ENCODE results near the gene NSMF.
A peak's percentile ranks its signal among the peaks of the same experiment; 100 is the strongest.

NSMF gene, protein sequence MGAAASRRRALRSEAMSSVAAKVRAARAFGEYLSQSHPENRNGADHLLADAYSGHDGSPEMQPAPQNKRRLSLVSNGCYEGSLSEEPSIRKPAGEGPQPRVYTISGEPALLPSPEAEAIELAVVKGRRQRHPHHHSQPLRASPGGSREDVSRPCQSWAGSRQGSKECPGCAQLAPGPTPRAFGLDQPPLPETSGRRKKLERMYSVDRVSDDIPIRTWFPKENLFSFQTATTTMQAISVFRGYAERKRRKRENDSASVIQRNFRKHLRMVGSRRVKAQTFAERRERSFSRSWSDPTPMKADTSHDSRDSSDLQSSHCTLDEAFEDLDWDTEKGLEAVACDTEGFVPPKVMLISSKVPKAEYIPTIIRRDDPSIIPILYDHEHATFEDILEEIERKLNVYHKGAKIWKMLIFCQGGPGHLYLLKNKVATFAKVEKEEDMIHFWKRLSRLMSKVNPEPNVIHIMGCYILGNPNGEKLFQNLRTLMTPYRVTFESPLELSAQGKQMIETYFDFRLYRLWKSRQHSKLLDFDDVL

DNA sequence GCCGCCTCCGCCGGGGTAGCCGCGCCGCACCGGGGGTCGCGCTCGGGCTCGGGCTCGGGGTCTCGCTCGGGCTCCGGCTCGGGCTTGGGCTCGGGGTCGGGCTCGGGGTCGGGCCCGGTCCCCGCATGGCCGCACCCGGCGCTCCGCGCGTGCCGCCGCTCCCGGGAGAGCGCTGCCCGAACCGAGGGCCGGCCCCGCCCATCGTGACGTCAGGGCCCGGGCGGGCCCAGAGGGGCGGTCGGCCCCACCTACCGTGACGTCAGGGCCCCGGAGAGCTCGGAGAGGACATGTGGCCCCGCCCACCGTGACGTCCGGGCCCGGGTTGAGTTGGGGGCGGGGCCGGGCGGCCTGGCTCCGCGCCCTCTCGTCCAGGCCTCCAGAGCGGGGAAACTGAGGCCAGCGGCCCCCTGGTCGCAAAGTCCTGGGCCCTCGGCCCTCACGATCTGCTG is at the start of gene NSMF:
Gene NSMF (minus strand): TSS at position 183 of the 449 bp plus-strand sequence. CDS start 232 bp downstream, outside the sequence.
- TF ChIP-seq, protein P1, sequence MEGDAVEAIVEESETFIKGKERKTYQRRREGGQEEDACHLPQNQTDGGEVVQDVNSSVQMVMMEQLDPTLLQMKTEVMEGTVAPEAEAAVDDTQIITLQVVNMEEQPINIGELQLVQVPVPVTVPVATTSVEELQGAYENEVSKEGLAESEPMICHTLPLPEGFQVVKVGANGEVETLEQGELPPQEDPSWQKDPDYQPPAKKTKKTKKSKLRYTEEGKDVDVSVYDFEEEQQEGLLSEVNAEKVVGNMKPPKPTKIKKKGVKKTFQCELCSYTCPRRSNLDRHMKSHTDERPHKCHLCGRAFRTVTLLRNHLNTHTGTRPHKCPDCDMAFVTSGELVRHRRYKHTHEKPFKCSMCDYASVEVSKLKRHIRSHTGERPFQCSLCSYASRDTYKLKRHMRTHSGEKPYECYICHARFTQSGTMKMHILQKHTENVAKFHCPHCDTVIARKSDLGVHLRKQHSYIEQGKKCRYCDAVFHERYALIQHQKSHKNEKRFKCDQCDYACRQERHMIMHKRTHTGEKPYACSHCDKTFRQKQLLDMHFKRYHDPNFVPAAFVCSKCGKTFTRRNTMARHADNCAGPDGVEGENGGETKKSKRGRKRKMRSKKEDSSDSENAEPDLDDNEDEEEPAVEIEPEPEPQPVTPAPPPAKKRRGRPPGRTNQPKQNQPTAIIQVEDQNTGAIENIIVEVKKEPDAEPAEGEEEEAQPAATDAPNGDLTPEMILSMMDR (IDR thresholded peaks at IDR 0.05; ENCODE audit: borderline replicate concordance, insufficient read depth, low read depth, low read length) = no peak
- H3K4me3 ChIP-seq (ENCODE audit: low read depth, low read length) = peak within 1 kb of the TSS; percentile 80

DNA sequence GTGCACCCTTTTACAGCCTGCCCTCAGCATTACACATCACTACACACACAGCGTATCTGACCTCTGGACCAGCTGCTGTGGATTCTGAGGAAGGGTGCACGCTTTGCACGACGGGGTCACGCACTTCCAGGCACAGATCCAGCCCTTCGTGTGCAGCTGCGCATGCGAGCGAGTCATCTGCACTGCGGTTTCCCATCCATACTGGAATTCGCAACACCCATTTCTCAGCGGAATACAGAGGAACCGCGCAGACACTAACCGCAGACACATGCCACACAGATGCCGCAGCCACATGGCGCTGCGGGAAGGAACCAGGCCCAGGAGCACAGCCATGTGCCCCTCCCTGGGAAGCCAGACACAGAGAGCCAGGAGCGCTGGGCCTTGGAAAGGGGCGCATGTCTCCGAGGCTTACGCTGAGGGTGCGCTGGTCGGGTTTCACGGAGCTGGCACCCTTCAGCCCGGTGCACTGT is 47.6 kb upstream of the NSMF start:
- H3K4me3 ChIP-seq (ENCODE audit: low read depth, low read length) = no peak overlapping the region
- TF ChIP-seq, protein P1 (IDR thresholded peaks at IDR 0.05; ENCODE audit: borderline replicate concordance, insufficient read depth, low read depth, low read length) = no peak

DNA sequence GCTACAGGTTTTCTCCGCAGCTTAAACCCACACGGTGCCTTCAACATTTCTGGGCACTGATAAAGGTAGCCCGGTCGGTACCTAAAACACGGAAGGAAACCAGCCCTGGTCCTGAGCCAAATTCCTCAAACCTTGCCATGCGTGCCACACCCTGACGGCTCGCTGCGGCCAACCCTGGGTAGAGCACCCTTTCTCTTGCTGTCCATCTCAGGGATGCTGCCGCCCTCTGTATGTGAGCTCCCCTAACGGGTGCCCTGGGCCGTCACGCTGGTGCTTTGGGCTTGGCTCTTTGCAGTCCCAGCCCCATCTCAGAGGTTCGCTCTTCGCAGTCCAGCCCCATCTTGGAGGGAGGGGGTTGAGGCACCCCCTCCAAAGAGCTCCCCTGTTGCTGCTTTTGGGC is 47.1 kb upstream of the NSMF start:
- TF ChIP-seq, protein P1 (IDR thresholded peaks at IDR 0.05; ENCODE audit: borderline replicate concordance, insufficient read depth, low read depth, low read length) = no peak
- no peak overlapping the region for H3K4me3 ChIP-seq (ENCODE audit: low read depth, low read length)

DNA sequence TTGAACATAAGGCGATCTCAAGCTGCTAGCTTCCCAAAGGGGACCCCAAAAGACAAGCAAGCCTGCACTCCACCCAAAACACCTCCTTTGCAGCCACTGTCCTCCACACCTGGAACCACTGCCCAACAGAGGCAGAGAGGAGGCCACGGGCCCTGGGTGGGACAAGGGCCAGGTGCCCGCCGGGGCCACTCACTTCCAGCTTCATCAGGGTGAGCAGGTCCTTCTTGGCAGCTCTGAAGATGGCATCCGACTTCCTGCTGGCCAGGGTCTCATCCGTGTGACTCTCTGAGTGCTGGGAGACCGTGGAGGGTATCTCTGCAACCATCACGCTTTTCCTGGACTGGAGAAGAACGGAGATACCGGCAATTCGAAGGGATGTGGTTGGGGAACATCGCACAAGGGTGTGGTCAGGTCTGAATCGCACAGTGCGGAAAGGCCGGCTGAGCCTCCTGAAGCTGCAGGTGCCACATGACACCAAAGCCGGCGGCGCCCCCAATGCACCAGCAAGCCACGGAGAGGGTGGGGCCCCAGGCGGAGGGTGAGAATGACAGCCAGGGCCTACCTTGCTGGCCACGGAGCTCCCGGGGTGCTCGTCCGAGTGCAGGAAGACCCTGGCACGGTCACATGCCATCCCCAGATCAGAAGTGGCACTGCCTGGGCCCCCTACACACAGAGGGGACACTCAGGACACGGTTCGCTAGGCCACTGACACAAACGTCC is 46.4 kb upstream of the NSMF start:
- TF ChIP-seq, protein P1 (IDR thresholded peaks at IDR 0.05; ENCODE audit: borderline replicate concordance, insufficient read depth, low read depth, low read length) = no peak
- H3K4me3 ChIP-seq (ENCODE audit: low read depth, low read length) = no peak overlapping the region

DNA sequence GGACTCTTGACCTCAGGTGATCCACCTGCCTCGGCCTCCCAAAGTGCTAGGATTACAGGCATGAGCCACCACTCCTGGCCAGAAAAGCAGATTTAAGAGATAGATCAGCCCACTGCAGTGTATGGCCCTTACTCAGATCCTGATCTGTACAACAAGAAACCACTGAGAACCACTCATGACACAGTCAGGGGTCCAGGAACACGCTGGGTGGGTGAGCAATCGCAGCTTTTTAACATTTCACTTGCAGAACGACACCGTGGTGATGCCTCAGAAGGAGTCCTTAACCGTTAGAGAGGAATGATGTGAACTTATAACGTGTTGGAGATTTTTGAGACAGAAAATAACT is 45.3 kb upstream of the NSMF start:
- TF ChIP-seq, protein P1 (IDR thresholded peaks at IDR 0.05; ENCODE audit: borderline replicate concordance, insufficient read depth, low read depth, low read length) = no peak
- H3K4me3 ChIP-seq (ENCODE audit: low read depth, low read length) = no peak overlapping the region

DNA sequence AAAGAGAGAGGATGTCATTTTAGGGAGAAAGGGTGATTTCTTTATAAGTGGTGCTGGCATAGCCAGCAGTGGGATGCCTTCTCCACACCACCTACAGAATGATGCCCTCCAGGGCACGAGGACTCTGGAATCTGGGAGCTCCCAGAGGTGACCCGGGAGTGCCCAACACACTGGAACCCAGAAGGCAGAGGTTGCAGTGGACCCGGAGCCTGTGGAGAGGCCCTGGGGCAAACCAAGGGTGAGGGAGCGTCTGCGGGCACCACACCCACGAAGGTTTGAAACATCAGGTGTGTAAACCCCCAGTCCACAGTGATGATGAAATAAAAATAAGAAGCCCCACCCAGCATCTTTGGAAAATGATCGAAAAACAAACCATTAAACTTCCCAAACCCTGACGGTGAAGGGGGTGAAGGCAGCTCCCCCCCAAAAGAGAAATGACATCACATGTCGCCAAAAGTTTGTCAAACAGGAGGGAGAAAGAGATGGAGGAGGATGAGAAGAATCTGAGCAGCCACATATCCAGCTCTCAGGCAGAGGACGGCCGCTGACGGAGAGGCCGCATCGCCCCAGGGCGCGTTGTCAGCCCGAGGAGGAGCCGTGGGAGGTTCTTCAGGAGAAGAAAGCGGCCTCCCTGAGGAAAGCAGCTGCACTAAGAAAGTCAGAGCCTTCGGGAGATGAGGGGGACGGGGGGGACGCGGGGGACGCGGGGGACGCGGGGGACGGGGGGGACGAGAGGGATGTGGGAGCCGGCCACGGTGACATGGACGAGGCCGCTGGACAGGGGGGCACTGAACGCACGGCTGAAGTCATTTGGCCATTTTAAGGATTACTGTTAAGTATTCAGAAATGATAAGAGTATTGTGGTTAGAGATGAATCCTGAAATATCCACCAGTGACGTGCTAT is 43.1 kb upstream of the NSMF start:
- H3K4me3 ChIP-seq (ENCODE audit: low read depth, low read length) = no peak overlapping the region
- TF ChIP-seq, protein P1 (IDR thresholded peaks at IDR 0.05; ENCODE audit: borderline replicate concordance, insufficient read depth, low read depth, low read length) = no peak

Data from GM12875 (cell line).